H1 (cell line): Measurements from ENCODE around the gene AVPR1A. TPM values are rescaled to one million over a fixed set of nuclear protein-coding genes. Genes with fewer than 3 reads are reported as not detected.

Source experiments
- CHD1 ChIP-seq: IDR thresholded peaks from 2 replicates; pipeline ENCODE4 v1.6.1; 2012; ENCODE audit warnings: low read depth, low read length, improper control_type of control experiment
- PHF8 ChIP-seq: fragments of 200-600 bp; sonication (generic); conservative IDR thresholded peaks from 2 replicates; pipeline ENCODE4 v1.7.1; 2012; ENCODE audit warnings: low read depth, mild to moderate bottlenecking, inconsistent platforms, low read length, moderate library complexity
- polyA plus RNA-seq, 7 experiments: library from polyadenylated mRNA; depleted of rRNA in 3 of 7; stranded (reverse) in 5 of 7; unstranded in 2 of 7; fragments of >200 nt in 5 of 7; fragments of 200-250 nt in 2 of 7; gene quantifications; 1 replicate in 5 of 7; 2 replicates in 1 of 7; 4 replicates in 1 of 7; pipeline versions ENCODE4 v1.2.1 to v1.2.3, GENCODE V29; 2011 to 2013; ENCODE audit warnings: missing spikeins in 2 of 7, mixed read lengths in 2 of 7
- total RNA-seq: library from RNA; stranded (reverse); fragmentation: NEBNext Ultra II Directional; extraction: Animal tissue kit (Norgen Biotek cat#: 25700); gene quantifications from 2 replicates; pipeline ENCODE4 v1.2.1, GENCODE V29; 2021

Gene AVPR1A
- total and polyA plus RNA-seq, 2 of the 8 experiments (the other 6 are each of a cell fraction or from before 2014, with no cell fraction given): 0.14 to 0.20 TPM

GRCh38 chr12:63132201-63132600 lies 18.8 kb downstream of the AVPR1A start (continued):
- TF ChIP-seq CHD1 (no peak), PHF8 (no peak)
